Stimulated activated CD4-positive, alpha-beta T cell treated with anti-CD3 and anti-CD28 coated beads, Interleukin-1b, Interleukin-23, amount 100 ng/mL, for 48 hours (primary cell): Measurements from ENCODE around the gene PATJ.

Source experiments
- DNase-seq: peaks from one replicate; pipeline ENCODE4 v3.0.0-alpha.2; 2020

The PATJ gene

DNA sequence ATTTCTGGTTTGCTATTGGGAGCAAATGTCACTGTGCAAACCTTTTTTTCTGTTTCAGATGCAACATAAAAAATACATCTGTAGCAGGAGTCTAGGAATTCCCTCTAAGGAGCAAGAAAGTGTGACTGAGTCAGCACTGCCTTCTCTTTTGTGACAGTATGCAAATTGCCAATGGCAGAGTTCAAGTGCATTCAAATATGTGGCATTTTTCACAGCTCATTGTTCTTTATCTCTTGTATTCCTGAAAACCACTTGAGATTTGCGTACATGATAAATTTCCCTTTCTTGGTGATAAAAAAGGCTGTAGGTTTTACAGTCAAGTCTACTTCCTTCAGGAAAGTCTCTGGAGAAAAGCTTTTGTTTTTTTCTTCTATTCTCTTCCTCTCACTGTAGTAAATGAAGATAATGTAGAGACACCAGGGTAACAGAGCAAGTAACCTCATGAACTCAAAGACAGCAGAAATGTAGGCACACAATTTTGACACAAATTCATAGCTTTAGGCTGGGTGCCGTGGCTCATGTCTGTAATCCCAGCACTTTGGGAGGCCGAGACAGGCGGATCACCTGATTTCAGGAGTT, 322.6 kb downstream of the PATJ start:
- DNase-seq: no peak

DNA sequence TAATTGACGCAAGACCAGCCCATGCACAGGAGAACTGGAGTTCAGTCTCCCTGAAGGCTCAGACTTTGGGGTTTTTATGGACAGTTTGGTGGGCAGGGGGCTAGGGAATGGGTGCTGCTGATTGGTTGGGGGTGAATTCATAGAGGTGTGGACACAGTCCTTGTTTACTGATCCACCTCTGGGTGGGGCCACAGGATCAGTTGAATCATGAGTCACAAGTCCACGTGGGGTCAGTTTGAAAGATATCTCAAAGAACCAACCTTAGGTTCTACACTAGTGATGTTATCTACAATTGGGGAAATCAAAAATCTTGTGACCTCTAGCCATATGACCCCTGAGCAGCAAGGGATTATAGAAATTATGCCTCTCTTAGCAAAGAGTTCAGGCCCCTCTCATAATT, 324.4 kb downstream of the PATJ start:
- DNase-seq: no peak

DNA sequence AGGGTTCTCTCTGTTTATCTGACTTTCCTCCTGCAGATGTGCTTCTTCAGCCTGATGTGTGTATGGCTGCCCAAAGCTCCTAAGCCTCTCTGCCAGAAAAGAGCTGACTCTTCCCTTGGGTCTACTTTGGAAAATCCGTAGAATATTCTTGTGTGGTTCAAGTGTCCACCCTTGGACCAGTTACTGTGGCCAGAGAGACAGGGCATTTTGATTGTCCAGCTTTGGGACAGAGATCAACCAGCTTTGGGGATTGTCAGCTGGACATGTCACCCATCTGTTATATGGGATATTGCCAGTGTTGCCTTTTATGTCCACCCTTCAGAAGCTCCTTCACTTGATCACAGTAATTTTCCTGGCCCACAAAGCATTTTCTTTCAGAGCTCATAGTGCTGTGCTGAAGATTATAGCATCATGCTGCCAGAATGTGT, 326.1 kb downstream of the PATJ start:
- DNase-seq: no peak

DNA sequence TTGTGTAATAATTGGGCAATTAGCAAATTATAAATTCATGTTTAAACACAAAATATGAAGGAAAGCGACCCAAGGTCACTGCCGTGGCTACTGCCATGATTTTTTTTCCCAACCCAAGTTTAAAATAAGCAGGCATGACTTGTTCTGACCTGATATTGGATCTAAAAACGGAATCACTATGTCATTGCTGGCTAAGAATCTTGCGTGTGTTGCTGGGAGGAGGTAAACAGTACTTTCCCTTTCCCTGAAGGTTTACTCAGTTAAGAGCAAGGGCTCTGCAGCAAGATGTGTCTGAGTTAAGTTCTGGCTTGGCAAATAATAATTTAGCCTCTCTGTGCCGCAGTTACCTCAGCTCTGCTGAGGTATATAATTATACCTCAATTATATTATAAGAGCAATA, 326.7 kb downstream of the PATJ start:
- no peak for DNase-seq

DNA sequence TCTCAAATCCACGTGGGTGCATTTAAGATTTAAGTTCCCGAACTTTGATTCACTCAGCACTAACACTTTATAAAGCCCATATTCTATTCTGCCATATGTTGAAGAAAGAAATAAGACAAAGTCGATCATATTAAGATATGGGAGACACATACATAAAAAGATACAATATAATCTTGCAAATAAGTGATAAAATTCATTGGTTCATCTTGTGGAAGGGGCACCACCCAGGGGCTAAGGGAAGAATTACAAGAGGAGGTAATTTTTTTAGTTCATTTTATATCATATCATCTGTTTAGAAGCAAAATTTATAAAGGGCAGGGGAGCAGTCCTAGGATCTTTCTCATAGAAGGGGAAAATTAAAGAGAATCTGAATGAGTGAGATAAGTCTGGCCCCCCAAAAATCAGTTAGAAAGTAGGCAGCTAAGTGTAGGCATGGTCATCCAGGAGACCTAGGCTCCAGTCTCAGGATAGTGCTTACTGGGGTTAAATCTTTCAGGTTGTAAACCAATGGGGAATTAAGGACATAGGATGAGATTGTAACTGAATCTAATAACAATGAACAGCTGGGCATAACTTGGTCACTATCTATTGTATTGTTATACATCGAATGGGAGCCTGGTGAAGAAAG, 328.2 kb downstream of the PATJ start:
- DNase-seq: no peak

DNA sequence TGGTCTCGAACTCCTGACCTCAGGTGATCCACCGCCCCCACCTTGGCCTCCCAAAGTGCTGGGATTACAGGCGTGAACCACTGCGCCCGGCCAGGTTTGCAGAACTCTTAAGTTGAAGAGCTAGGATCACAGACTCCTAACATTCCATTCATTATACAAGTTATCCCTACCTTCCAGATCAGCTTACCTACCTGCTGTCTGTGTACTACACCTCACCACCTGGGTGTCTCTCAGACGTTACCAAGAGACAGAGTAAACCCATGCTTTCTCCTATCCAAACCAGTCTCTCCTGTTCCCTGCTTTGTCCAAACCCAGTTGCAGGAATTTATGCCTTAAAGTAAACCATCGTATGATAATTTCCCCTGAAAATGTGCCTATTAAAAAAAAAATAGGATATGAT, 329.4 kb downstream of the PATJ start:
- no peak for DNase-seq

DNA sequence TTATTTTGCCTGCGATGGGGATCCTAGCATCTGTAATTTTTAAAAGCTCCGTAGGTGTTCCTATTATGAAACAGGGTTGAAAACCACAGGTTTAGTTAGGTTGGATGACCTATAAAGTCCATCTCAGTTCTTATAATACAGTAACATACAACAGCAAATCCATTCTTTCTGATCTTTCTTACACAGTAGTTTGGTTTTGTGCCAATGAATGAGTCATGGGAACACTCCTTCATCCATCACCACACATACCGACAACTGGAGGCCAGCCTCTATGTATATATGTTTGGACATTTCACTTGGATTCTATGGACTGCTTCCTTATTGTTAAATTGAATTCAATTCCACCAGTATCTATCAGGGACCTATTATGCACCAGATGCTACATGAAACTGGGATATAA, 334.0 kb downstream of the PATJ start:
- no peak for DNase-seq

DNA sequence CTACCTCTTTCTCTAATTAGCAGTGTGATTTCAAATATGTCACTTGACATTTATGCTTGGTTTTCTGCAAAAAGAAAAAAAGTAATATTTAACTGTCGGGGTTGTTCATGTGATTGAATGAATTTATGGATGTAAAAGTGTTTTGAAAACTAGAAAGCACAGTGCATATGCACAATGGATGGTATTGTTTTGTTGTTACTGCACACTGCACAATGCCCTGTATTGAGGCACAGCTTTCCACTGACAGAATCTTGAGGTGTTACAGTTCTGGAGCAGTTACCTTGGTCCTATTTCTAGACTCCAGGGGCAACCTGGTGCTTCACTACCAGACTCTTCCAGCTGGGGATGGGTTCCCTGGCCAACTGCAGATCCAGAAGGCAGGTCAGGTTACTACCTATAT, 335.5 kb downstream of the PATJ start:
- no peak for DNase-seq

DNA sequence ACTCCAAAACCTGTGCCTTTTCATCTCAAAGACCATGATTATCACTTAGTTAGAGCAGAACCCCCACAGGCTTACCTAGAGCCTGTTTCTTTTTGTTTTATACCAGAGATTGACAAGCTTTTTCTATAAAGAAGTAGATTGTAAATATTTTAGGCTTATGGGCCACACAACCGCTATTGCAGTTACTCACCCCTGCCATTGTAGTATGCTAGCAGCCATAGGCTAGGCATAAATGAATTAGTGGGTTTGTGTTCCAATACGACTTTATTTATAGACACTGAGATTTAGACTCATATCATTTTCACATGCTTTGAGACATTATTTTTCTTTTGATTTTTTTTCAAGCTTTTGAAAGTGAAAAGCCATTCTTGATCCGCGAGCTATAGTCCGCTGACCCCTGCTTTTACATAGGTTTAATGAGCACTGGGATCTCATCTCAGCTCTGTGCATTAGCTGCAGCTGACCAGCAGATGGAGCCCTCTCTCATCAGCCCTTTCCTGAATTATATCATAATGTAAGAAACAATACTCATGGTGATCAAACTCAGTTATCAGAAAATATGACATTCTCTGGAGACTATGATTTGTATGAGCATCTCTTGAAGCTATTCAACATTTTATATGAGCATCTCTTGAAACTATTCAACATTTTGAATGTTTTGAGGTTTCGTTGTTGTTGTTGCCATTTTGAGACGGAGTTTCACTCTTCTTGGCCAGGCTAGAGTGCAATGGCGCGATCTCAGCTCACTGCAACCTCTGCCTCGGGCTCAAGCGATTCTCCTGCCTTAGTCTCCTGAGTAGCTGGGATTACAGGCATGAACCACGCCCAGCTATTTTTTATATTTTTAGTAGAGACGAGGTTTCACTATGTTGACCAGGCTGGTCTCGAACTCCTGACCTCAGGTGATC, 340.4 kb downstream of the PATJ start:
- DNase-seq: peak; percentile 25

DNA sequence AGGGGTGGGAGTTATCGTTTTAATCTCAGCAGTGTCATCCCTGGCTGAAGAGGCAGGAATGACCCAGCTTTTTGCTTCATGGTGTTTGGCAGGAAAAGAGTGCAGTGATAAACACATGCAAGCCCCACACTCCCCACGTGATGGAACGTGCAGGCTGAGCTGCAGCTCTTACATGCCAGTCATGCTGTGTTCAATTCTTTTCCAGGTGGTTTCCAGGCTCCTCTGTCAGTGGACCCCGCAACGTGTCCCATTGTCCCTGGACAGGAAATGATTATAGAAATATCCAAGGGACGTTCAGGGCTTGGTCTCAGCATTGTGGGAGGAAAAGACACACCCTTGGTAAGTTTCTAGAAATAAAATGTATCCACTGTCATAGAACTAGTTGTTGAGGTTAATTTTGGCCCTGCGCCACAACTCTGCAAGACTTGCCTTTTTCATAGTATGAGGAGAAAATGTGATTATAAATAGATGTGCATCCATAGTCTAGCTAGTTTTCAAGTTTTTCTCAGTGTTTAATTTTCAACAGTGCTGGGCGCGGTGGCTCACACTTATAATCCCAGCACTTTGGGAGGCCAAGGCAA, 342.1 kb downstream of the PATJ start:
- no peak for DNase-seq

DNA sequence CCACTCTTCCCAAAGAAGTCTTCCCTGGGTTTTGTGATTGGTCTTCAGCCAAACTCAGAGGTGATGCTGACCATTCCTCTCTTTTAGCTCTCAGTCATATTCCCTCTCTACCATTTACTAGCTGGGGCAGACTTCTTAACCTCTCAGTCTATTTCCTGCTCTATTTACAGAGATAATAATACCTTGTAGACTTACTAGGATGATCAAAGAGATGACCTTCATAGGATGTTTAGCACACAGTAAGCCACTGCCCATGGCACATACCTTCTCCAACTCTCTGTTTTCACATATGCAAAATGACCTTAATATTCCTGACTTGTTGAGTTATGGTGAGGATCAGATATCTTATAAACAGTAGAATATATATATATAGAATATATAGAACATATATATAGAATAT, 346.2 kb downstream of the PATJ start:
- no peak for DNase-seq

DNA sequence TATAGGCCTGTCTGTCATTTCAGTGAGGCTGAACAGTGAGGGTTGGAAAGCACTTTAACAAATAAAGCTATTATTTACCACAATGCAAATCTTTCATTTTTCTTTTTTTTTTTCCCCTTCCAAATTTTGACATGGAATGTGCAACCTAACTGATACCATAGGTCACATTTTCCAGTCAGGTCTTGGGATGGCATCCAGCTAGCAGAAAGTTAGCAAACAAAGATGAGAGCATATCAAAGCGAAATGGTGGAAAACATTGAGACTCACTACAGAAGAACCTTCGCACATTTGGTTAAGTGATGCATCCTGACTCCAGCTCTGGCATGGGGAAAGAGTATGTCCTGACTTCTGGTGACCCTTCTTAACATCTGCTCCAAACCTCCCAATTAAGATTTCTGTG, 347.3 kb downstream of the PATJ start:
- no peak for DNase-seq

DNA sequence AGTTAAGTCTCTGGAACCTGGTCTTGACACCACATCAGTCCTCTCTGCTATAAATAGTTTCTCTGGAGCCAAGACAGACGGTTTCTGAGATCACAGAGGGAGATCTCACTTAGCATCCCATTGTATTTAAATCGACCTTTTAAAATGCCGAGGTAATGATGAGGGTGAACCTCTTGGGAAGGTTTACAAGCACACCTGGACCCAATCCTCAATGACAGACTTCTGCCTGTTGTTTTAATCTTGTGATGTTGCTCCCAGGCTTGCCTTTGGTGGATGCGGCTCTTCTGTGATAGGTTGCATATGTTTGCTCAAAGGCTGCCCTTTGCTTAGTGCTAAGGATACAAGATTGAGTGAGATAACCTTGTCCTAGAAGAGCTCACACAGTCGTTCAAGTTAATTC, 347.7 kb downstream of the PATJ start:
- DNase-seq: no peak

DNA sequence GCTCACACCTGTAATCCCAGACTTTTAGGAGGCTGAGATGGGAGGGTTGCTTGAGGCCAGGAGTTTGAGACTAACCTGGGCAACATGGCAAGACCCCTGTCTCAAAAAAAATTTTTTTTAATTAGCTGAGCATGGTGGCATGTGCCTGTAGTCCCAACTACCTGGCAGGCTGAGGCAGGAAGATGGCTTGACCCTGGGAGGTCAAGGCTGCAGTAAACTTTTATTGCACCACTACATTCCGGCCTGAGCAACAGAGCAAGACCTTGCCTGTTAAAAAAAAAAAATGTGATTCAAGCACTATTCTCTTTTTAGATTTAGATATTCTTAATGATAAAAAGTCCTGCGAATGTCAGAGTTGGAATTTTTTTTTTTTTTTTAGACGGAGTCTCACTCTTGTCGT, 349.8 kb downstream of the PATJ start:
- DNase-seq: no peak

DNA sequence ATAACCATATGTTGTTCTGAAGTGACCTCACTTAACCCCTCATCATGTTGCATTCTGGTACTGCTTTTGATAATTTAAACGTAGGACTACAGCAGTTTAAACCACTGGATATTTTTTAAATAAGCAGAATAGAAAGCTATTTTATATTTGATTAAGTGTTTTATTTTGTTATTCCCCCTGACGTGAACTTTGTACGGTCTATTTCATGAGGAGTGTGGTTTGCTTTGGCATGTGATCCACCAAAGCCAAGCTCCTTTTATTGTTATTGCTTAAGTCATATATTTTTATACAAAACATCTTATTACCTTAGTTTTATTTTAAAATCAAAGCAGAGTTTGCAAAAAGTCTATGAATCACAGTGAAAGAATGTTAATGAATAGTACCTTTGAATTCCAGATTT, 351.0 kb downstream of the PATJ start:
- no peak for DNase-seq

DNA sequence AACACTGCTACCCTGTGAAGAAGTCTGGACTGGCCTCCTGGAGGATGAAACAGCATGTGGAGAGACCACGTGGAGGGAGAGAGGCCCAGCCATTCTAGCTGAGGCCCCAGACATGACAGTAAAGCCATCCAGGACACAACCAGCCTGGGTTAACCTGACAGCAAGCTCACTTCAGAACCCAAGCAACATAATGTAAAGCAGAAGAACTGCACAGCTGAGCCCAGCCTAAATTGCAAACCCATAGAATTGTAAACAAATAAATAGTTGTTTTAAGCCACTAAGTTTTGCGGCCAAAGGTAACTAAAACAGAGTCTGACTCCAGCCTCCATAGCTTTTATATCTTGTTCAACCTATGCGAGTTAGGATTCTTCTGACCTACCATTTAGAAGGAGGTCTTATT, 355.2 kb downstream of the PATJ start:
- no peak for DNase-seq

DNA sequence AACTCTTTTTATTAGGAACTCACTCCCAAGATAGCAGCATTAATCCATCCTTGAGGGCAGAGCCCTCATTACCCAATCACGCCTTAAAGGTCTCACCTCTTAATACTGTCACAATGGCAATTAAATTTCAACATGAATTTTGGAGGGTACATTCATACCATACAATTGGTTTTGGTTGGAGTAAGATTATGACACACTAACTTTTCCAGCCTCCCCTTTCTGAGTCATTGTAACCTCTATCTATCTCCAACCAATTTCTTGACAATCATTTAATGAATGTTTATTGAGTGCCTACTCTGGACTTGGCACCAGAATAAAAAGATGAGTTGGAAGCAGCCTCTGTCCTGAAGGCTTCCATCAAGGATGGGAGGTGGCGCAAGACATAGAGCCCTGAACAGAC, 358.2 kb downstream of the PATJ start:
- no peak for DNase-seq

DNA sequence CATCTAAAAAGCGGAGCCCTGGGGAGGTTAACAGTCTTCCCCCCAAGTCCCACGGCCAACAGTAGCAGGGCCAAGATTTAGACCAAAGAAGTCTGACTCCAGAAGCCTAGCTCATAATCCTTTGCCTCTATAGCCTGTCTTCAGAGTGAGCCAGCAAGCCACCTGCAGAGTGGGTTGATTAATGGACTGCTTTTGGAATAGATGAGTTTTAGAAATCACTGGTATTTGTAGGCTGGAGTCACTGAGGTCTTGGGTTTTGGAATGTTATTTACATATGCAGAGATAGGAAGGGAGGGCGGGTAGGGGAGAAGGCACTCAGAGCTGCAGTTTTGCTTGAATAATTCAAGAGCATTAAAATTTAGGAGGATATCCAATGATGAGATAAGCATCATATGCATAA, 361.6 kb downstream of the PATJ start:
- DNase-seq: no peak

DNA sequence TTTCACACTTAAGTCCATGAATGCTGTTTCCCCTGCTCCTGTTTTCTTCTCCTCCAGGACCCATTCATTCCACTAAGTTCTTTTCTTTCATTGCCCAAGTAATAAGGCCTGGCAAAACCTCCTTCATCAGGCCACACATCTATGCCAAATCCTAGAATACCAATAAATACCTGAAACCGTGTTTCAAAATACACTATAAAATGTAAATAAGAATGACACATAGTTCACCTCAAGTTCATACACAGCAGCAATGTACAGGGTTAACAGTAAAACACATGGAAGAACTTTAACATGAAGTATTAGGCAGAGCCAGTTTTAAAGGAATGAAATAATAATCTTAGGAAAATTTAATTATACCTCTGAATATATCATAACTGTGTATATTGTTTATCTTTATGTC, 365.6 kb downstream of the PATJ start:
- DNase-seq: no peak

DNA sequence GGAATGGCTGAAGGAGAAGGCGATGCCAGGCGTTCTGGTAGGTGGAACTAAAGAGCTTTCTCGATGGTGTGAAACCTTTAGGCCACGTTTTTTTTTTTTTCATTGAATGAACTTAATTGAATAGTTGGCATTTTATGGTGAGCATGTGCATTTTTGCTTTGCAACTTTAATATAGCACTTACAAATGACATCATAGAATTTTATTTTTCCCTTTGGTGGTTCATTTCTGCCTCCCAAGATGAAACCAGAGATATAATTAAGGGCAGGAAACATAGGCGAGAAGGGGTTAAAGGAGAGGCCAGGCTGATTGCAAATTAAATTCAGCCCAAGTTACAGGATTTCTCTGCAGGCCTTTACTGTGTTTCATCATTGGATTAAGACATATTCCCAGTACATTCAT, 366.8 kb downstream of the PATJ start:
- no peak for DNase-seq

DNA sequence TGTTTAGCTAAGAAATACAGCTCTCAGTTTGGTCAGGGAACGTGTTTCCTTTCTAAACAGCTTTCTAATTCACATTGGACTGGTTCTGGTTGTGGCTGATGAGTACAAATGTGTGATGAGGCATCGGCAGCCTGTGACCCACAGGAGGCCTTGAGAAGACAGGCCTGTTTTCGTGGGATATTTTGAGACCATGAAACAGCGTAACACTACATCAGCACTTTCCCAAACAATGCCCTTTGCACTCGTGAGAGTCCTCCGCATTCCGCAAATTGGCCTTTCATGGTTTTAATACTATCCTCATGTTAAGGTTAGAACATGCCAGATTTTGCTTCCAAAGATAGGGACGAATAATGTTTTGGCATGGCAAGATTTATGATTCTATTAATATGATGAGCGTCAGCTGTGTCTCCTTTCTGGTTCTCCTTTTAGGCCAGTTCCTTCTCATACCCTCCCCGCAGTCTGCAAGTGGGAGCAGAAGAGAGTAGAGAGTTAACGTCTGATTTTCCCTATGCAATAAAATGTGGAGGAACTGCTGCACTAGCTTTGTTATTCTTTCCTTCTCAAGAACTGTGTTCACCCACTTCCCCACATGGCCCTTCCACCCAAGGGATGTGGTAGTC, 368.0 kb downstream of the PATJ start:
- no peak for DNase-seq

DNA sequence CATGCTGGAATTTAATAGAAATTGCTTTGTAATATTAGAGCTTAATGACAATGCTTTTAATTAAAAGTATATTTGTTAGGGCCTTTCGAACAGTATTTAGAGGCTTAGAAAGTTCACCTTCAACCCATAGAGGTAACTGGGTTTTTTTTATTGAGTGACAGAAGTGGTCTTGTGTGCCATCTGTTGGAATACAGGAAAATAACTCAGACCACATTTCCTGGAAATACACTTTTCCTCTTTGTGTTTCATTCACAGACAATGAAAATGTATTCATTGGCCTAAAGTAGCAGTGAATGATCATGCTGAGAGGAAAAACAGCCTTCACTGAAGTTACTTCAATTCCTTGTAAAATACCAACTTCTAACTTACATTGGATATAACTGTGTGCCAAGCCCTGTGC, 368.8 kb downstream of the PATJ start:
- DNase-seq: no peak

DNA sequence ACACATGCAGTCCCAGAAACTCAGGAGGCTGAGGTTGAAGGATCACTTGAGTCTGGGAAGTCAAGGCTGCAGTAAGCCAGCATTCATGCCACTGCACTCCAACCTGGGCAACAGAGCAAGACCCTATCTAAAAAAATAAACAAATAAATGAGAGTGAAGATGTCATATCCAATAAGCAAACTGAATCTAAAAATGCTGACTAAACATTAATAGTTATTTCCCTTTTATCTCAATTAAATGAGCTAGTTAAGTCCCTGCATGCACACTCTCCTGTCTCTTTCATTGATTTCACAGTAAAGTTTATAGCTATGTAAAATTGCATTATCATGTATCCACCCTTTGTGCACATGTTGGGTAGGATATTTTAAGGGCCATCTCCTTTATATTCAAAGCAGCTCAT, 371.2 kb downstream of the PATJ start:
- DNase-seq: no peak
